ENCODE results near the gene ZNHIT3.

The ZNHIT3 gene

DNA sequence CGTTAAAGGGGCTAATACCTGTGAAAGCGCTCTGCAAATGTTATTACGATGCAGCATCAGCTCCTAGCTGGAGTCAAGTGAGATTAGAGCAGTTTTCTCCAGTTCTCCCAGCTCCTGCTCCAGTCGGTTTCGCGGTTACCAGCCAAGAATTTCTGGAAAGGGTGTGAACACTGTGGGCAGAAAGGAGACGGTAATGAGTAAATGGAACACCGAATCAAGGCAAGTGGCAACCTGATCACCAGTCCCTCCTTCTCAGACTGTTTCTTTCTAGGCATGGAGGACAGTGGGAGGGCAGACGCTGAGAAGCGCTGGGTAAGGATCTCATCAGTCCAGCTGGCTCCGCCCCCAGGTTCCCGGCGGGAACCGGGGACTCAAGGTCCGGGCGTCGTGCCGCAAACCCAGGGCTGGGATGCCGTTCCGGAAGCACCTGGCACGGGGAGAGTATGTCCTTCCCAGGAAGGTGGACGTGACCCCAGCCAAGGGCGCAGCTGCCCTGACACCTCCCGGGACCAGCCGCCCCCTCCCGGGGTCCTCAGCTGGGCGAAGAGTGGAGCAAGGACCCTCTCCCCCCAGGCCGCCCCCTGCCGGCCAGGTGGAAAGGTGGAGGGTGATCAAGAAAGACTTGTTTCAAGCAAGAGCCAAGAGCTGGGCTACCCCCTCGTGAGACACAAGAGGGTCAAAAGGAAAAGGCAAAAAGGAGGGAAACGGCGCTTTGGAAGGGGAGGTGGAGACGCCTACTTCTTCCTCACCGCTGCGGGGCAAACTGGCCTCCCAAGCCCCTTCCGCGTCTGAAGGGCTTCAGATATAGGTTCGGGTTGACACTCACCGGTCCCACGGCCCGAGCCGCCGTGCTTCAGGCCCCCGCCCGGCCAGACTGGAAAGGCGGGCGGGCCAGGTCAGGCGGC, 47.7 kb downstream of the ZNHIT3 start:
- Histone ChIP-seq H3K9ac (peak overlapping the region; percentile 87 to 98 (median 95)), H3K9me3 (replicated peaks in 1 of 11) (no peaks in the 10 kb centered on the region), H4K20me1 (peaks cover 0 to 20% (median 9%) of the 10 kb centered on the region in 11 experiments; a peak in 12 of 22 replicates), H3K4me2 (peak overlapping the region; percentile 82 to 97 (median 94)), H3K27me3 (no peaks in the 10 kb centered on the region), H3K36me3 (peaks cover 39 to 77% (median 68%) of the 10 kb centered on the region in 11 experiments), H3K4me3 (peak overlapping the region; percentile 60 to 90 (median 76)), H3K27ac (peak overlapping the region; percentile 86 to 100 (median 98)), H3K4me1 (peaks cover 19 to 37% (median 32%) of the 10 kb centered on the region in 10 experiments)
- no peak for TF ChIP-seq Cebpa-rat (IDR thresholded peaks at IDR 0.05)

DNA sequence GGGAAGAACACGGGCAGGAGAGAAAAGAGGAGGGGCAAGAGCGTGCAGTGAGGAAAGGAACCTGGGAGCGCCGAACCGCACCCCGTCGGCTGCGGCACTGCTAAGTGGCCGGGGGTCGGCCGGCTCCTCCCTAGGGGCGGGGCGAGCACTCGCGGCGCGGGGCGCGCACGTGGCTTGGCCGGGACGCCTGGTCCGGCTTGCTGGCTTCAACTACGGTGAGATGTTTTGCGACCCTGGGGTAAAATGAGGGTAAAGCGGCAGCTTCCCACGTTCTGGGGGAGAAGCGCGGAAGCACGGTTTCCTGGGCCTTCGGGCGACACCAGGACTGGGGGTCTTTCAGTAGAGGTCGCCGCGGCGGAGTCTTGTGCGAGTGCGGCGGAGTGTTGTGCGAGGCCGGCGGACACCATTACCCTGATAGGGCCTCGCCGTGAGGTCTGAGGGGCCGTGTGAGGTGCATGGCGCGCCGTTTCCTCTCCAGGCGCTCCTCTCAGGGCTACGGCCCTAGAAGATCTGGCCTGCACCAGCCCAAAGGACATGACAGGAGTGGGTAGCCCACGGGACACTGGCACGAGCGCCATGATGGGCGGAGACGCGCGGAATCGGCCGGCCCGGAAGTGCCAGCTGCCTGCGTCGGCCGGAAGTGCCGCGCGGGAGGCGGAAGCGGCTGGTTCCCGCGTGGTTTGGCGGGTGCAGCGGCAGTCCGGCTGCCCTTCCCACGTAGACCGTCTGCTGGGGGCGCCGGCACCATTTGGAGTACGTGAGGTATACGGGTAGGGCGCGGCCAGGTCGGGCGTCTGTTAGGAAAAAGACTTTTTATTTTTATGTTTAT, 48.6 kb downstream of the ZNHIT3 start, which contains the start of the genes MYO19 and PIGW:
Gene MYO19 (minus strand): TSS at position 29 of the 829 bp plus-strand sequence. CDS start 2,330 bp downstream, outside the sequence.
Gene PIGW (plus strand): TSS at position 148 of the 829 bp plus-strand sequence. CDS start 2,115 bp downstream, outside the sequence.
- peak within 1 kb of the TSS; percentile 60 to 90 (median 76) for H3K4me3 ChIP-seq
- H3K27ac ChIP-seq, result peak within 1 kb of the TSS; percentile 86 to 100 (median 98)
- no peaks in the 10 kb centered on the region for H3K9me3 ChIP-seq (replicated peaks in 1 of 11)
- peaks cover 42 to 77% (median 69%) of the 10 kb centered on the region in 11 experiments for H3K36me3 ChIP-seq
- H3K4me2 ChIP-seq, result peak within 1 kb of the TSS; percentile 82 to 97 (median 94)
- peaks cover 16 to 36% (median 27%) of the 10 kb centered on the region in 10 experiments for H3K4me1 ChIP-seq
- H3K9ac ChIP-seq, result peak within 1 kb of the TSS; percentile 87 to 98 (median 95)
- H4K20me1 ChIP-seq, result peaks cover 0 to 15% (median under 1%) of the 10 kb centered on the region in 11 experiments; a peak in 5 of 22 replicates
- H3K27me3 ChIP-seq, result no peaks in the 10 kb centered on the region
- TF ChIP-seq Cebpa-rat (IDR thresholded peaks at IDR 0.05), result no peak

DNA sequence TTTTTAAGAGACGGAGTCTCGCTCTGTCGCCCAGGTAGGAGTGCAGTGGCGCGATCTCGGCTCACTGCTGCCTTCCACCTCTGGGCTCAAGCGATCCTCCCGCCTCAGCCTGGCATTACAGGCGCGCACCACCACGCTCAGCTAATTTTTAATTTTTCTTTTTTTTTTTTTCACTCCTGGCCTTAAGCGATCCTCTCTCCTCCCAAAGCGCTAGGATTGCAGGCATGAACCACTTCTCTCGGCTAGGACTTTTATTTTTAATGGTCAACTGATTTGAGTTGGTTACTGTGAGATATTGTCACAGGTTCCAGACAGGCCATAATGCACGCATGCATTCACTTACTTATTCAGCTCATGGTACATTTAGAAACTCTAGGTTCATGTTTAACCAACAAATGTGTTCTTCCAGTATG, 49.2 kb downstream of the ZNHIT3 start:
- H3K36me3 ChIP-seq, result peaks cover 48 to 77% (median 64%) of the 10 kb centered on the region in 11 experiments
- TF ChIP-seq Cebpa-rat (IDR thresholded peaks at IDR 0.05), result no peak

DNA sequence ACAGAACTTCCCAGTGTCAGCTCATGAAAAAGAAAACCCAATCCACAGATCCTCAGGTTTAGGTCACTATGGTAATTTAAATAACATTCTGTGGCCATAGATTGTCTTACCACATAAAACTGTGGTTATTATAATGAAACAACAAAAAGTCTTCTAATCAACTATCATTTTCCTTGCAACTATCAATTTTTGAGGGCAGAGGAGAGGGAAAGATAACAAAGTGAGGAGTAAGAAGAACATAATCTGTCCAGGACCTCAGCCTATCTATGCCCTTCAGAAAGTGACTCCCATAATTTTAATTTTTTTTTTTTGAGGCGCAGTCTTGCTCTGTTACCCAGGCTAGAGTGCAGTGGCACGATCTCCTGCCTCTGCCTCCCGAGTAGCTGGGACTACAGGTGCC, 54.2 kb downstream of the ZNHIT3 start:
- Histone ChIP-seq H3K27ac (no peak overlapping the region), H3K27me3 (no peaks in the 10 kb centered on the region), H3K9ac (no peak overlapping the region), H3K36me3 (peaks cover 24 to 49% (median 35%) of the 10 kb centered on the region in 11 experiments), H3K4me1 (peaks cover 17 to 26% (median 19%) of the 10 kb centered on the region in 10 experiments), H3K4me3 (no peak overlapping the region), H3K4me2 (no peak overlapping the region), H3K9me3 (replicated peaks in 1 of 11) (no peaks in the 10 kb centered on the region), H4K20me1 (peaks cover 1 to 3% (median 2%) of the 10 kb centered on the region in 11 experiments; a peak in 14 of 22 replicates)
- no peak for TF ChIP-seq Cebpa-rat (IDR thresholded peaks at IDR 0.05)

More for the DNA sequence above, 49.2 kb downstream of the ZNHIT3 start:
- Histone ChIP-seq H3K27me3 (no peaks in the 10 kb centered on the region), H4K20me1 (peaks cover 0 to 15% (median 0%) of the 10 kb centered on the region in 11 experiments; a peak in 4 of 22 replicates), H3K9me3 (replicated peaks in 1 of 11) (no peaks in the 10 kb centered on the region), H3K4me3 (peak overlapping the region; percentile 60 to 90 (median 76)), H3K9ac (peak overlapping the region; percentile 87 to 98 (median 95)), H3K4me1 (peaks cover 16 to 36% (median 27%) of the 10 kb centered on the region in 10 experiments), H3K27ac (peak overlapping the region; percentile 86 to 100 (median 98); a peak in 21 of 22 replicates), H3K4me2 (peak overlapping the region; percentile 82 to 97 (median 94))

DNA sequence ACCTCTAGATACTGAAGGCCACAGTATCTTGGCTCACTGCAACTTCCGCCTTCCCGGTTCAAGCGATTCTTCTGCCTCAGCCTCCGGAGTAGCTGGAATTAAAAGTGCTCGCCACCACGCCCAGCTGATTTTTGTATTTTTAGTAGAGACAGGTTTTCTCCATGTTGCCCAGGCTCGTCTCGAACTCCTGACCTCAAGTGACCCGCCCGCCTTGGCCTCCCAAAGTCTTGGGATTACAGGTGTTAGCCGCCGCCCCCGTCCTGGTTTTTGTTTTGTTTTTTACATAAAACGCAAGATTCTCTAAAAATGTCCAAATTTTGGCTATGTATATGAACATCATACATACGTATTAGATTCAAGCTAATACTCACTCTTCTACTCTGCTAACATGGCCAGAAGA, 56.3 kb downstream of the ZNHIT3 start:
- H3K9ac ChIP-seq, result peak overlapping the region in 3 of 11 experiments; percentile 99 to 100 (median 99); a peak in 3 of 22 replicates

DNA sequence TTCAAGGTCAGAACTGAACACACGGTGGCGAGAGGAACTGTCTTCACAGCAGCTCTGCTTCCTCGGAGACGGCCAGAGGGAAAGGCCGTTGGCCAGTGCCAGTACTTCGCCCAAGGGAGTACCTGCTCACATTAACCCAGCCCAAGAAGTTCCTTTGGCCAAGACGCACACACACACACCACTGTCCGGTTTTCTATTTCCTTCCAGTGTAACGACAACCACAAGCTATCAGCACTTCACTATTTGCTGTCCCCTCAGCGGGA, 57.5 kb downstream of the ZNHIT3 start:
- Histone ChIP-seq H3K4me1 (peaks cover 28 to 40% (median 33%) of the 10 kb centered on the region in 10 experiments), H3K4me3 (peak overlapping the region; percentile 74 to 98 (median 89)), H3K27ac (peak overlapping the region; percentile 98 to 100 (median 99)), H3K27me3 (no peaks in the 10 kb centered on the region), H3K4me2 (peak overlapping the region; percentile 72 to 97 (median 92)), H4K20me1 (peaks cover 33 to 36% (median 35%) of the 10 kb centered on the region in 11 experiments), H3K36me3 (peaks cover 22 to 52% (median 38%) of the 10 kb centered on the region in 11 experiments; a peak in 19 of 22 replicates), H3K9ac (peak overlapping the region; percentile 98 to 100 (median 99)), H3K9me3 (replicated peaks in 1 of 11) (no peaks in the 10 kb centered on the region)
- TF ChIP-seq Cebpa-rat (IDR thresholded peaks at IDR 0.05), result no peak

More for the DNA sequence above, 56.3 kb downstream of the ZNHIT3 start:
- Histone ChIP-seq H3K4me1 (peaks cover 17 to 27% (median 22%) of the 10 kb centered on the region in 10 experiments), H3K27ac (peak overlapping the region in 2 of 11 experiments; percentile 100; a peak in 1 of 22 replicates), H3K27me3 (no peaks in the 10 kb centered on the region), H3K4me3 (0 out of 20 replicates have a peak overlapping the region, but pooled peaks of 1 of the 10 experiments have one; percentile 93), H4K20me1 (peaks cover 21 to 24% (median 22%) of the 10 kb centered on the region in 11 experiments), H3K36me3 (peaks cover 24 to 52% (median 41%) of the 10 kb centered on the region in 11 experiments), H3K4me2 (peak overlapping the region in 9 of 11 experiments; percentile 72 to 94 (median 91); a peak in 17 of 22 replicates), H3K9me3 (replicated peaks in 1 of 11) (no peaks in the 10 kb centered on the region)
- no peak for TF ChIP-seq Cebpa-rat (IDR thresholded peaks at IDR 0.05)

DNA sequence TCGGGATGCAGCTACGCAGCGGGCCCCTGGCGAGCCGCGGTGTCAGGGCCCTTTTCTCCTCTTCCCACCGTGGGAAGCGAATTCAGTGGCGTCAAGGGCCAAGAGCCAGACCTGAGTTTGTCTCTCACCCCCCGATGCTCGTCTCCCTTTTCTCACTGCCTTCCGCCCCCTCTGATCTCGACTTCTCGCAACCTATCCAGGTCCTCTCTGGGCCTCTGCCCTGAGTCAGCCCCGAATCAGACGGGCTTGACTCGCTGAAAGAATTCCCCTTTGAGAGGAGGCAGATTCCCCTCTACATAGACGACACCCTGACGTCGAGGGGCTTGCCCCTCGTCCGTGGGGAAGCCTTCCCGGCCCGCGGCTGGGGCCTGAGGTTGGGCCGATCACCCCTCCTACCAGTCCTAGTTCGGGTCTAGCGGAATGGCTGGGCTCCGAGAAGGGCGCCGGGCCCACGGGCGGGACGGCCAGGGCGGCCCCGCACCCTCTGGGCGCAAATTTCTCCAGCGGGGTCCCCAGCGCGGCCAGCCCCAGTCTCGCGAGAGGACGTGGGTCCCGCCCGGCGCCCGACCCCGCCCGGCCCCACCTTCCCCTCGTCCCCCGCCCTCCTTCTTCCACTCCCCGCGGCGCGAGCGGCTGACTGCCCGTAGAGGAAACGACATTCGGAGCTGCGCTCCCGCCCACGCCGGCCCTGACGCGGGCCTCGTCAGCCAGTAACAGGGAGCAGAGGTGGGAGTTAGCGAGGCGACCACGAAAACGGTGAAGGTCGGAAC, 58.0 kb downstream of the ZNHIT3 start, which contains the start of gene GGNBP2:
Gene GGNBP2 (plus strand): TSS at position 613 of the 770 bp plus-strand sequence. CDS start 806 bp downstream, outside the sequence.
- H3K27me3 ChIP-seq, result no peaks in the 10 kb centered on the region
- peaks cover 38 to 41% (median 40%) of the 10 kb centered on the region in 11 experiments for H4K20me1 ChIP-seq
- peak within 1 kb of the TSS; percentile 98 to 100 (median 99) for H3K9ac ChIP-seq
- H3K4me1 ChIP-seq, result peaks cover 28 to 45% (median 33%) of the 10 kb centered on the region in 10 experiments
- H3K4me2 ChIP-seq, result peak within 1 kb of the TSS; percentile 89 to 100 (median 92)
- peaks cover 25 to 52% (median 38%) of the 10 kb centered on the region in 11 experiments; a peak in 20 of 22 replicates for H3K36me3 ChIP-seq
- H3K4me3 ChIP-seq, result peak within 1 kb of the TSS; percentile 74 to 98 (median 89)
- no peak for TF ChIP-seq Cebpa-rat (IDR thresholded peaks at IDR 0.05)
- no peaks in the 10 kb centered on the region for H3K9me3 ChIP-seq (replicated peaks in 1 of 11)
- H3K27ac ChIP-seq, result peak within 1 kb of the TSS; percentile 98 to 100 (median 99)

Measured in BLaER1 treated with 17β-estradiol and CSF1 and Interleukin-3, amounts not matched to agents 10 nM and 100 nM (cell line).